Measurements from ENCODE around the gene HUS1. TPM values are rescaled to one million over a fixed set of nuclear protein-coding genes. Genes with fewer than 3 reads are reported as not detected.
A peak's percentile ranks its signal among the peaks of the same experiment; 100 is the strongest.

Gene HUS1
- total RNA-seq, 2 experiments from 2014 or later = 77.8 to 83.1 TPM

DNA sequence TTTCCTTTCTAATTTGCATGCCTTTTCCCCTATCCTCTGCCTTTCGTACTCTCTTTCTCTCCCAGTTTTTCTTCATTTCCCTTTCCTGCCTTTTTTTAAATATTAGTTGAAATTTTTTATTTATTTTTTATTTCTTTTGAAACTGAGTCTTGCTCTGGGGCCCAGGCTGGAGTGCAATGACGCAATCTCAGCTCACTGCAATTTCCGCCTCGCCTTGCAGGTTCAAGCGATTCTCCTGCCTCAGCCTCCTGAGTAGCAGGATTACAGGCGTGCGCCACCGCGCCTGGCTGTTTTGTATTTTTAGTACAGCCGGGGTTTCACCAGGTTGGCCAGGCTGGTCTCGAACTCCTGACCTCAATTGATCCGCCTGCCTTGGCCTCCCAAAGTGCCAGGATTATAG, 20.0 kb upstream of the HUS1 start:
- no peak for TF ChIP-seq CTCF (IDR thresholded peaks at IDR 0.05)
- DNase-seq (no peak), ATAC-seq (ENCODE audit: poor library complexity) (no peak)
- peaks cover 4% of the 10 kb centered on the region for H3K27me3 Mint-ChIP-seq
- ChIA-PET POLR2A (interaction anchor here (0.6 kb wide), 1 partner anchor 93 kb away, joined by 3 read pairs; no protein-coding TSS in a partner anchor), CTCF (no interaction called here)
- intact Hi-C loops (cut with DNase I, micrococcal nuclease) = no loop called here
- no peaks in the 10 kb centered on the region for H3K4me1 Mint-ChIP-seq (ENCODE audit: low read depth)
- no peak overlapping the region for H3K27ac ChIP-seq (ENCODE audit: low read depth in 1 of 2, low read length in 2 of 2)
- no peaks in the 10 kb centered on the region for H3K9me3 ChIP-seq (ENCODE audit: control insufficient read depth in 1 of 2, insufficient read depth in 1 of 2, low read length in 2 of 2)
- no peak overlapping the region for H3K27ac Mint-ChIP-seq
- H3K27me3 ChIP-seq (ENCODE audit: control insufficient read depth in 1 of 2, insufficient read depth in 2 of 2, low read length in 2 of 2) = no peaks in the 10 kb centered on the region
- no peak overlapping the region for H3K4me3 ChIP-seq (ENCODE audit: low read length)
- H3K4me1 ChIP-seq (ENCODE audit: insufficient read depth, low read length) = no peaks in the 10 kb centered on the region
- no peaks in the 10 kb centered on the region for H3K9me3 Mint-ChIP-seq
- no peaks in the 10 kb centered on the region for H3K36me3 ChIP-seq (ENCODE audit: insufficient read depth, low read length)
- no peaks in the 10 kb centered on the region for H3K36me3 Mint-ChIP-seq (ENCODE audit: low read depth)
- no peak overlapping the region for H3K4me3 Mint-ChIP-seq

- Histone ChIP-seq H3K4me1 (ENCODE audit: insufficient read depth, low read length) (peaks cover 16% of the 10 kb centered on the region), H3K27me3 (ENCODE audit: control insufficient read depth in 1 of 2, insufficient read depth in 2 of 2, low read length in 2 of 2) (no peaks in the 10 kb centered on the region), H3K9me3 (ENCODE audit: control insufficient read depth in 1 of 2, insufficient read depth in 1 of 2, low read length in 2 of 2) (no peaks in the 10 kb centered on the region), H3K27ac (ENCODE audit: low read depth in 1 of 2, low read length in 2 of 2) (peak overlapping the region; percentile 60 to 70), H3K36me3 (ENCODE audit: insufficient read depth, low read length) (no peaks in the 10 kb centered on the region), H3K4me3 (ENCODE audit: low read length) (peak overlapping the region; percentile 74)
- peak overlapping the region; percentile 88 for H3K27ac Mint-ChIP-seq
- no peaks in the 10 kb centered on the region for H3K36me3 Mint-ChIP-seq (ENCODE audit: low read depth)
- POLR2A ChIA-PET = interaction anchor here (1.2 to 2.7 kb wide), 6 partner anchors 10 to 118 kb away, joined by 3 to 40 read pairs (median 8); partner anchors contain the start of gene UPP1
- H3K27me3 Mint-ChIP-seq = no peaks in the 10 kb centered on the region
- DNase-seq (no peak), ATAC-seq (ENCODE audit: poor library complexity) (no peak)
- CTCF ChIA-PET = interaction anchor here (0.7 to 3.2 kb wide), 16 partner anchors 8 to 162 kb away, joined by 3 to 56 read pairs (median 5); partner anchors contain the start of gene HUS1
- intact Hi-C loops (cut with DNase I, micrococcal nuclease) = loop anchor here in 1 of 2 experiments (5.0 kb wide), 2 partner anchors 45 to 95 kb away; partner anchors contain the start of genes C7orf57 and UPP1
- TF ChIP-seq CTCF (IDR thresholded peaks at IDR 0.05) = no peak
- H3K4me1 Mint-ChIP-seq (ENCODE audit: low read depth) = peaks cover 24% of the 10 kb centered on the region
- H3K9me3 Mint-ChIP-seq = no peaks in the 10 kb centered on the region
- peak overlapping the region; percentile 87 for H3K4me3 Mint-ChIP-seq
Observed at GRCh38 chr7:47992446-47992845, 13.0 kb upstream of the HUS1 start.

DNA sequence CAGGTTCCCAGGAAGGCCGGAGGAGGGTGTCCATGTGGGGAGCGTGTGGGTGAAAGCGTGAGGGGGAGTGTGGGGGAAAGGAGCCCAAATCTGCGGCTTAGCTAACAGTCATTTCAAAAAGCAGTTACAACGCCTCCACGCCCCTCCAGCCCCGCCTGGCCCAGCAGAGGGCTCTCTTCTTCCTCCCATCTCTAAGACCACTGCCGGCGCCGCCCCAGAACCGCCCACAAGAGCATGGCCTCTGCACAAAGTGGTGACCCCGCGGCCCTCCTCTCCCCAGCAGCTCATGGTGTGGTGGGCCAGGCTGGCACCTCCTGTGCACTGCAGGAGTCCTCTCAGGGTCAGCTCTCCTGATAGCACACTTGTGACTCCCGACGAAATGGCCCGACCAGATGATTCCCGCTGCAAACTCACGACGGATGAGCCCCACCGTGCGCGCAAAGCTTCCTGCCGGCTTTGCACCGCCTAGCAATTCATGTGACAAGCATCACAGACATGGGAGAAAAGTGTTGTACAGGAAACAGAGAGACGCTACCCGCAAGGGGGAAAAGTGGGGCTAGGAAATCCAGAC, 12.4 kb upstream of the HUS1 start:
- Histone ChIP-seq H3K36me3 (ENCODE audit: insufficient read depth, low read length) (no peaks in the 10 kb centered on the region), H3K27me3 (ENCODE audit: control insufficient read depth in 1 of 2, insufficient read depth in 2 of 2, low read length in 2 of 2) (no peaks in the 10 kb centered on the region), H3K4me3 (ENCODE audit: low read length) (peak overlapping the region; percentile 74), H3K4me1 (ENCODE audit: insufficient read depth, low read length) (peaks cover 16% of the 10 kb centered on the region), H3K27ac (ENCODE audit: low read depth in 1 of 2, low read length in 2 of 2) (peak overlapping the region; percentile 60 to 70), H3K9me3 (ENCODE audit: control insufficient read depth in 1 of 2, insufficient read depth in 1 of 2, low read length in 2 of 2) (no peaks in the 10 kb centered on the region)
- POLR2A ChIA-PET = interaction anchor here (0.8 to 2.7 kb wide), 10 partner anchors 9 to 118 kb away, joined by 3 to 40 read pairs (median 6); partner anchors contain the start of genes HUS1 and UPP1
- Mint-ChIP-seq H3K27me3 (no peaks in the 10 kb centered on the region), H3K4me1 (ENCODE audit: low read depth) (peaks cover 24% of the 10 kb centered on the region), H3K36me3 (ENCODE audit: low read depth) (no peaks in the 10 kb centered on the region), H3K9me3 (no peaks in the 10 kb centered on the region), H3K4me3 (peak overlapping the region; percentile 87), H3K27ac (peak overlapping the region; percentile 88)
- CTCF ChIA-PET = interaction anchor here (0.6 to 3.2 kb wide), 21 partner anchors 9 to 163 kb away, joined by 3 to 56 read pairs (median 5); partner anchors contain the start of gene HUS1
- intact Hi-C loops (cut with DNase I, micrococcal nuclease) = loop anchor here (1.0 to 5.0 kb wide), 4 partner anchors 43 to 118 kb away; partner anchors contain the start of genes C7orf57 (in 2 of the 2) and UPP1 (in 1 of the 2)
- ATAC-seq (ENCODE audit: poor library complexity) (peak; percentile 92), DNase-seq (peak; percentile 72 to 92 (median 86))
- peak; percentile 72 for TF ChIP-seq CTCF (IDR thresholded peaks at IDR 0.05)

Measured in CD4-positive, alpha-beta T cell (primary cell).